ENCODE data around the gene FGF3. TPM values are rescaled to one million over a fixed set of nuclear protein-coding genes. Genes with fewer than 3 reads are reported as not detected.

The FGF3 gene
- total RNA-seq, 1 donor, result not detected

- TF ChIP-seq, protein P1, sequence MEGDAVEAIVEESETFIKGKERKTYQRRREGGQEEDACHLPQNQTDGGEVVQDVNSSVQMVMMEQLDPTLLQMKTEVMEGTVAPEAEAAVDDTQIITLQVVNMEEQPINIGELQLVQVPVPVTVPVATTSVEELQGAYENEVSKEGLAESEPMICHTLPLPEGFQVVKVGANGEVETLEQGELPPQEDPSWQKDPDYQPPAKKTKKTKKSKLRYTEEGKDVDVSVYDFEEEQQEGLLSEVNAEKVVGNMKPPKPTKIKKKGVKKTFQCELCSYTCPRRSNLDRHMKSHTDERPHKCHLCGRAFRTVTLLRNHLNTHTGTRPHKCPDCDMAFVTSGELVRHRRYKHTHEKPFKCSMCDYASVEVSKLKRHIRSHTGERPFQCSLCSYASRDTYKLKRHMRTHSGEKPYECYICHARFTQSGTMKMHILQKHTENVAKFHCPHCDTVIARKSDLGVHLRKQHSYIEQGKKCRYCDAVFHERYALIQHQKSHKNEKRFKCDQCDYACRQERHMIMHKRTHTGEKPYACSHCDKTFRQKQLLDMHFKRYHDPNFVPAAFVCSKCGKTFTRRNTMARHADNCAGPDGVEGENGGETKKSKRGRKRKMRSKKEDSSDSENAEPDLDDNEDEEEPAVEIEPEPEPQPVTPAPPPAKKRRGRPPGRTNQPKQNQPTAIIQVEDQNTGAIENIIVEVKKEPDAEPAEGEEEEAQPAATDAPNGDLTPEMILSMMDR (IDR thresholded peaks at IDR 0.05; ENCODE audit: insufficient read depth, low read length), result no peak
- no peak overlapping the region for H3K4me3 ChIP-seq (ENCODE audit: low read depth, low read length)
- DNase-seq (ENCODE audit: low read depth), result no peak
Observed at GRCh38 chr11:69788956-69789355, 30.3 kb downstream of the FGF3 start.

- TF ChIP-seq, protein P1 (IDR thresholded peaks at IDR 0.05; ENCODE audit: insufficient read depth, low read length), result no peak
- no peak overlapping the region for H3K4me3 ChIP-seq (ENCODE audit: low read depth, low read length)
- DNase-seq (ENCODE audit: low read depth), result no peak
Observed at GRCh38 chr11:69787906-69788305, 31.3 kb downstream of the FGF3 start.

GRCh38 chr11:69787457-69787856 lies 31.8 kb downstream of the FGF3 start:
- DNase-seq (ENCODE audit: low read depth), result no peak
- H3K4me3 ChIP-seq (ENCODE audit: low read depth, low read length), result no peak overlapping the region
- TF ChIP-seq, protein P1 (IDR thresholded peaks at IDR 0.05; ENCODE audit: insufficient read depth, low read length), result no peak

- TF ChIP-seq, protein P1 (IDR thresholded peaks at IDR 0.05; ENCODE audit: insufficient read depth, low read length), result no peak
- no peak for DNase-seq (ENCODE audit: low read depth)
- no peak overlapping the region for H3K4me3 ChIP-seq (ENCODE audit: low read depth, low read length)
Observed at GRCh38 chr11:69781241-69781640, 38.0 kb downstream of the FGF3 start.

GRCh38 chr11:69778373-69778772 lies 40.8 kb downstream of the FGF3 start:
- H3K4me3 ChIP-seq (ENCODE audit: low read depth, low read length), result no peak overlapping the region
- TF ChIP-seq, protein P1 (IDR thresholded peaks at IDR 0.05; ENCODE audit: insufficient read depth, low read length), result no peak

GRCh38 chr11:69775163-69775755 lies 44.0 kb downstream of the FGF3 start, which contains the start of gene FGF4:
FGF4 (minus strand) TSS chr11:69775341; CDS start chr11:69775084, 257 bp downstream.
- no peak within 1 kb of the TSS for H3K4me3 ChIP-seq (ENCODE audit: low read depth, low read length)
- DNase-seq (ENCODE audit: low read depth), result no peak
- TF ChIP-seq, protein P1 (IDR thresholded peaks at IDR 0.05; ENCODE audit: insufficient read depth, low read length), result no peak

More at GRCh38 chr11:69778373-69778772, 40.8 kb downstream of the FGF3 start:
- no peak for DNase-seq (ENCODE audit: low read depth)
